NCI-H2029 treated with DMSO at 0.1 percent for 48 hours (cell line): ENCODE results near the gene WDR55.
"Not testable (repeated sequence)": the region's sequence is repeated elsewhere in the genome, so short reads cannot be mapped to it uniquely, and the experiment has no call there.

Experiments used
- DNase-seq: peaks from one replicate; lab custom pipeline; 2025; lab: John Stamatoyannopoulos, UW

WDR55 gene, protein sequence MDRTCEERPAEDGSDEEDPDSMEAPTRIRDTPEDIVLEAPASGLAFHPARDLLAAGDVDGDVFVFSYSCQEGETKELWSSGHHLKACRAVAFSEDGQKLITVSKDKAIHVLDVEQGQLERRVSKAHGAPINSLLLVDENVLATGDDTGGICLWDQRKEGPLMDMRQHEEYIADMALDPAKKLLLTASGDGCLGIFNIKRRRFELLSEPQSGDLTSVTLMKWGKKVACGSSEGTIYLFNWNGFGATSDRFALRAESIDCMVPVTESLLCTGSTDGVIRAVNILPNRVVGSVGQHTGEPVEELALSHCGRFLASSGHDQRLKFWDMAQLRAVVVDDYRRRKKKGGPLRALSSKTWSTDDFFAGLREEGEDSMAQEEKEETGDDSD

DNA sequence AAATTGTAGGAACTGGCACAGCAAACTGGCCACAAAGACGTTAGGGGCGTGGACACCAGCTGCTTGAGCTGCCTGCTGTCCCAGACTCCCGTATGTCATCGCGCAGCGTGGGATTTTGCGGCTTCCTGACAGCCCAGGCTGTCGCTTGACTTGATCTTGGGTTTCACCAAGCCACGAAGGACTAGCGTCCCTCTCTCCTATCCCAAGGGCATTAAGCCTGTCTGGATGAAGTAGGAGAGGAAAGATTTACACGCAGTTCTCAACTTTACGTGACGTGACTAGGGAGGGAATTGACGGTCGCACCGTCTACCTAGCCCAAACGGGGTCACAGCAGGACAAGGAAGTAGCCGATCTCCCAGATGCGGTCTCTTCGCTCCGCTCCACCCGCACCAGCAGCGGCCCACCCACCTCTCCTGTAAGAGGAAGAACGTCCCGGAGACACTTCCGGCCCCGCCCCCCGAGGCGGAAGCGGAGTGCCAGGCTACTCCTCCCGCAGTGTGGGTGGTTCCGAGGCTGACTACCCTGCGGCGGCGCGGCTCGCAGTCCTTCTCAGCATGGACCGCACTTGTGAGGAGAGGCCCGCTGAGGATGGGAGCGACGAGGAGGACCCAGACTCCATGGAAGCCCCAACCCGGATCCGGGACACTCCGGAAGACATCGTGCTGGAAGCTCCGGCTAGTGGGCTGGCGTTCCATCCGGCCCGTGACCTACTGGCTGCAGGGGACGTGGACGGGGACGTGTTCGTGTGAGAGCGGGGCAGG is at the start of gene WDR55:
Gene WDR55 (plus strand): TSS at position 546 of the 761 bp plus-strand sequence. CDS start 9 bp downstream, at position 555.
- peak; percentile 71 for DNase-seq

DNA sequence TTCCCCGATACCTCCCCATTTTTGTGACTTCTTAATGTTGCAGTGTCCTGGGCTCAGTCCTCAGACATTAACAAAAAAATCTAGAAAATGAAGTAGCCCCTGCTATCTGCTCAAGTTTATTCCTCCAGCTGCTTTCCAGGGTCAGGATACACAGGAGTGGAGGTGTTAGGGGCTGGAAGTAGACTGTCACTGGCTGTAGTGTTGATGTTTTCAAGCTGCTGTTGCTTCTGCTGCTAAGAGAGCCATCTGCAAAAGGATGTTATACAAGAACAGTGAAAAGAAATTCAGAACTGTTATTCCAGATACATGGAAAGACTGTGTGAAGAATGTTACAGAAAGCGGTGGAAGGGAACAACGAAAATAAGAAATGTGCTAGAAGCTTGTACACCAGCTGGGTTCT is 42.4 kb upstream of the WDR55 start:
- DNase-seq = no peak

DNA sequence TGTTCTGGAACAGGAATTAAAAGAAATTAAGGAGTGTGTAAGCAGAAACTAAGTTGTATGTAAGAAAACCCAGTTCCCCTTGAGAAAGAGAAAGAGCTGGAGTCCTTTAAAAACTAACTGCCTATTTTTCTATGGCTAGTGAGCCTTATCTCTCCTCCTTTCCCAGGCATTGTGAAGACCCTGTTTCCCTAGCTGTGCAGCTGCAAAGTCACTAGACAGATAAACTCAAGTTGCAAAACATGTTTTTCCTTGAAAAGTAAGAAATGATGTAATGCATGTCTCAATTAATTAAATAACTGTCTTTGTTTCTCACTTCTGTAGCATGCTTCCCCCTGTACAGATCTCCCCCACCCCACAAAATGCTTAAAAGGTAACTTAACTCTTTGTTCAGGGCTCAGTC is 41.6 kb upstream of the WDR55 start:
- not testable (repeated sequence) for DNase-seq

DNA sequence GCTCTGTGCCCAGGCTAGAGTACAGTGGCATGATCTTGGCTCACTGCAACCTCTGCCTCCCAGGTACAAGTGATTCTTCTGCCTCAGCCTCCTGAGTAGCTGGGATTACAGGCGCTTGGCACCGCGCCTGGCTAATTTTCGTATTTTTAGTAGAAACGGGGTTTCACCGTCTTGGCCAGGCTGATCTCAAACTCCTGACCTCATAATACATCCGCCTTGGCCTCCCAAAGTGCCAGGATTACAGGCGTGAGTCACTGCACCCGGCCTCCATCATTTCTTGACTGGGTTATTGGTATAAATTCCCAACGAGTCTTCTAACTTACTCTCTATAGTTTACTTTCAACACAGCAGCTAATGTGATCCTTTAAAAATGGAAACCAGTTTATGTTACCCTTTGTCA is 39.8 kb upstream of the WDR55 start:
- not testable (repeated sequence) for DNase-seq

DNA sequence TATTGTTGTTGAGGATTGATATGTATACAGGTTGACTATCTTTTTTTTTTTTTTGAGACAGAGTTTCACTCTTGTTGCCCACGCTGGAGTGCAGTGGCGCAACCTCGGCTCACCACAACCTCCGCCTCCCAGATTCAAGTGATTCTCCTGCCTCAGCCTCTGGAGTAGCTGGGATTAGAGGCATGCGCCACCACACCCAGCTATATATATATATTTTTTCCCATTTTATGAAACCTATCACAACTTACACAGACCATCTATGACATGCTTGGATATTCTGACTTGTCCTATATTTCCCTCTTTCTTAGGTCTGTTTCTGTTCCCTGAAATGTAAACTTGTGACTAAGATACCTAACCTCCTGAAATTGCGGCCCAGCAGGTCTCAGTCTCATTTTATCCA is 36.7 kb upstream of the WDR55 start:
- DNase-seq = no peak

DNA sequence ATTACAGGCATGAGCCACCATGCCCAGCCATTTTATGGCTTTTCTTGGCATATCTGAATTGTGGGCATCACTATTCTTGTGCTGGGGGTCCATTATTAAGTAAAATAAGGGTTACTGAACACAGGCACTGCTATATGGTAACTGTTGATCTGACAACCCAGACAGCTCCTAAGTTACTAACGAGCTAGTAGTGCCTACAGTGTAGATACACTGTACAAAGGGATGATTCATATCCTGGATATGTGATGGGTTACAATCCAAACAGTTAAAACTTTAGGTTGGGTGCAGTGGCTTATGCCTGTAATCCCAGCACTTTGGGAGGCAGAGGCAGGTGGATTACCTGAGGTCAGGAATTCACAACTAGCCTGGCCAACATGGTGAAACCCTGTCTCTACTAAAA is 36.0 kb upstream of the WDR55 start:
- no peak for DNase-seq

DNA sequence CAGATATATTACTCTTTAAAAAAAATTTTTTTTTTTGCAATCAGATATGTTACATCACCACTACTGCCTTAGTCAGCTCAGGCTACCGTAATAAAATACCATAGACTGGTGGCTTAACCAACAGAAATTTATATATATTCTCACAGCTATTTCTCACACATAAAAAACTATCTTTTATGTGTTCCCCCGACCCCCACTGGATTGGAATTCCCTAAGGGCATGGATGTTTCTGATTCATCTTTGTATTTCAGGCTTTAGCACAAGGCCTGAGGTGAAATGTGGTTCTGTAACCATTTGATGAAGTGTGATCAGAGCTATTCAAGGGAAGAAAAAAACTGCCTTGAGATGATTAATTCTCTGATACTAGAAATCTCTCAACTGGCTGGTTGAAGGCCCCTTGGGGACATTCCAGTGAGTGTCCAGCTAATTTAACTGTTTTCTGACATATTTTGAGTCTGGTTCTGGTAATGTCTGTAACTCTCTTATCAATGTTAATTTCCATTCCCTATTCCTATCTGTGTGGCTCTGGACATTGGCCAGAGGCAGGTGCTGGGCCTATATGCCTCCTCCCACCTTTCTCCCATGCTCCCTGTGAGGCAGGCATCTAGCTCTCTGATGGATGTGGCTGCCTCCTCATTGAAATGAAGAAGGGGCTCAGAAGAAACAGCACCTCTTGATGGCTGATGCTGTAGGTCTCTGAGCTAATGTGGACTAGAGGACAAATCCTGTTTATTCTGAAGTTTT is 34.2 kb upstream of the WDR55 start:
- DNase-seq = no peak

DNA sequence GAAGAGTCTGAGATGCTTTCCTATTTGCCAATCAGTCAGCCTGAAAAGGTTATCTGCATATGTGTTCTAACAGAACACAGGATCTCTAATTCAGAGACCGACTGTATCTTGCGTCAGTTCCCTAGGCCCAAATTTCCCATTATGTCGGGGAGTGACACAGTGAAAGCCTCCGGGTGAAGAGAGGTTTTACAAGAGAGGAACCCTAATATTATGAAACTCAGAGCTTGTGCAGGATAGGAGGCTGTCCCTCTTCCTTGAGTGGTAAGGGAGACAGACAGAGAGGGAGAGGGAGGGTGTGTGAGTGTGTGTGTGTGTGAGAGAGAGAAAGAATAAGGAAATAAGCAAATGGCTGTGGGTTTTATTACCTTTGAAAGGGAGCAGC is 33.7 kb upstream of the WDR55 start:
- no peak for DNase-seq

DNA sequence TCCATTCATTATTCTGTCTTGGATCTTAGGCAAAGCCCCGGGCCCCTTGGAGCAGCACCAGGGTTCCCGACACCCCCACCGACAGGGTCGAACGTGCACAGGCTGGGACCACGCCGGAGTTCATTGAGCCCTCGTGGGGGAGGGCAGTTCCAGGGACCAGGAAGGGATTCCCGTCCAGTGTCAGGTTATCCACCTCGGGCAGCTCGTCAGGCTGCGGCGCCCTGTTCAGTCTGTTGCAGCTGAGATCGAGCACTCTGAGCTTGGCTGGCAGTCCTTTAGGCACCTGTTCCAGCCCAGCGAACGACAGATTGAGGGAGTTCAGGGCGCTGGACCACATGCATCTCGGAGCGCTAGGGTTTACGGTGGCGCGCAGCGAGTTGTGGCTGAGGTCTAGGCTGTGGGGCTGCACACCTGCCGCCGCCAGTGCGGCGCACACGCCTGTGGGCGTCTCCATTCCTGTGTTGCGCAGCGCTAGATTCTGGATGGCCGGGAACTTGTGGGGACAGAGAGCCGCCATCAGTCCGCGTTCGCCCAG is 32.8 kb upstream of the WDR55 start:
- peak; percentile 28 for DNase-seq

DNA sequence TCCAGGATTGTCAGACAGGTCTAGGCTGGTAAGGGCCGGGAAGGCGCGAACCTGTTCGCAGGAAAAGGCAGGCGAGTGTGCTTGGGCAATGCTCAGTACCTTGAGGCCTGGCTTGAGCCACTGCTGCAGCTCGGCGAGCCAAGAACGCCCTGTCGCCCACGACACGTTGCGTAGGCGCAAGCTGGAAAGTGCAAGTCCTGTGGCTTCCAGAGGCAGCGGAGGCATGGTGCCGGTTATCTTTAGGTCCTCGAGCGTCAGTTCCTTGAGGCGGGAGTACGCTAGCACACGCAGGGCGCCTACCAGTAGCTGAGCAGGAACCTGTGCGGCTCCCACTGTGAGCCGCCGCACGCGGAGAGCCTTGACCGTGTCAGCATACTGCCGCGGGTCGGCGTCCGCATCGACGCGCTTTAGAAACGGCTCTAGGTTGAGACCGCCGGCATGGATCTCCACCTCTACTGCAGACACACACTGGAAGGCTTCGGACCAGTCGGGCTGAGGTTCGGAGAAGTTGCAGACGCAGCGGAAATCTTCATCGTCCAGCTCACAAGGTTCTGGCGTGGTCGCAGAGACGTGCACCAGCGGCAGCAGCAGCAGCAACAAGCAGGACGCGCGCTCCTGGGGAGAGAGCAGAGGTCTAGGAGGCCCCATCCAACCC is 32.2 kb upstream of the WDR55 start:
- no peak for DNase-seq

DNA sequence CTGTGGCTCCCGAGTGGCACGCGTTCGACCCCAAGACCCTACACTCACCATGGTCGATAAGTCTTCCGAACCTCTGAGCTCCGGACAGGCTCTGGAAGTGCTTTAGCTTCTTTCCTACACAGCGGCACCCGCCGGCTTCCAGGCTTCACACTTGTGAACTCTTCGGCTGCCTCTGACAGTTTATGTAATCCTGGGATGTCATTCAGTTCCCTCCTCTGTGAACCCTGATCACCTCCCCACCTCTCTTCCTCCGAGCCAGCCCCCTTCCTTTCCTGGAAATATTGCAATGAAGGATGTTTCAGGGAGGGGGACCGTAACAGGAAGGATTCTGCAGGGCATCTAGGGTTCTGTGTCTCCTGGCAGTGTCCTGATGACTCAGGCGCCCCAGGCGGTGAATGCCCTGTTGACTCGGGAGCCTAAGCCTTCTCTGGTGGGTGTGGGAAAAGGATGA is 31.7 kb upstream of the WDR55 start, which contains the start of gene CD14:
Gene CD14 (minus strand): TSS at position 155 of the 451 bp plus-strand sequence. CDS start 104 bp downstream, at position 51.
- no peak for DNase-seq

DNA sequence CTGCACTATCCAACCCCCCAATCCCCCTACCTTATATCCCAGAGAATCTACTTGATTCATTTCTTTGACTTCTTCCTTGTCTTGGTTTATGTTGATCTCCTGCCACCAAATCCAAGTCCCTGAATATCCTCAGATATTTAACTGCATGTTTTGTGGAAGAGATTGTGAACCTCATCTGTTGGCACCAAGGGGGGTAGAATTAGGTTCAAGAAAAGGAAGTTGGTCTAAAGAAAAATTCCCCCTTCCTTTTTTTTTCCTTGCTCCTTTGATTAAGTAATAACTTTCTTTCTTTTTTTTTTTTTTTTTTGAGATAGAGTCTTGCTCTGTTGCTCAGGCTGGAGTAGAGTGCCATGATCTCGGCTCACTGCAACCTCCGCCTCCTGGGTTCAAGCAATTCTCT is 31.2 kb upstream of the WDR55 start:
- DNase-seq = no peak

DNA sequence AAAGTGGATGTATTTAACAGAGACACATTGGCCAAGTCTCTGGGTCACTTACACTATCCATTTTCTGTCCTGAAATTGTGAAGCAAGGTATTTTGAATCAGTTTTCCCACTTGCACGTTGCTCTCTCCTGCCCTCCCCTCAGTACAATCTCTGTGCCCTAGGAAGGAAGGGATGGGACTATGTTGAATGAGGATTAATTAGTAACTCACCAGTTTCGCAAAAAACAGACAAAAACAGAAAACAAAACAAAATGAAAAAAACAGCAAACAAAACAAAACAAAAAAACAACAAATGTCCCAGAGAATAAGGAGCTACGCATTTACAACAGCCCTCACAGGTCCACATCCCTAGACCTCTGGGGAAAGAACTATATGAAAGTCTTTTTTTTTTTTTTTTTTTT is 30.6 kb upstream of the WDR55 start:
- DNase-seq = no peak

DNA sequence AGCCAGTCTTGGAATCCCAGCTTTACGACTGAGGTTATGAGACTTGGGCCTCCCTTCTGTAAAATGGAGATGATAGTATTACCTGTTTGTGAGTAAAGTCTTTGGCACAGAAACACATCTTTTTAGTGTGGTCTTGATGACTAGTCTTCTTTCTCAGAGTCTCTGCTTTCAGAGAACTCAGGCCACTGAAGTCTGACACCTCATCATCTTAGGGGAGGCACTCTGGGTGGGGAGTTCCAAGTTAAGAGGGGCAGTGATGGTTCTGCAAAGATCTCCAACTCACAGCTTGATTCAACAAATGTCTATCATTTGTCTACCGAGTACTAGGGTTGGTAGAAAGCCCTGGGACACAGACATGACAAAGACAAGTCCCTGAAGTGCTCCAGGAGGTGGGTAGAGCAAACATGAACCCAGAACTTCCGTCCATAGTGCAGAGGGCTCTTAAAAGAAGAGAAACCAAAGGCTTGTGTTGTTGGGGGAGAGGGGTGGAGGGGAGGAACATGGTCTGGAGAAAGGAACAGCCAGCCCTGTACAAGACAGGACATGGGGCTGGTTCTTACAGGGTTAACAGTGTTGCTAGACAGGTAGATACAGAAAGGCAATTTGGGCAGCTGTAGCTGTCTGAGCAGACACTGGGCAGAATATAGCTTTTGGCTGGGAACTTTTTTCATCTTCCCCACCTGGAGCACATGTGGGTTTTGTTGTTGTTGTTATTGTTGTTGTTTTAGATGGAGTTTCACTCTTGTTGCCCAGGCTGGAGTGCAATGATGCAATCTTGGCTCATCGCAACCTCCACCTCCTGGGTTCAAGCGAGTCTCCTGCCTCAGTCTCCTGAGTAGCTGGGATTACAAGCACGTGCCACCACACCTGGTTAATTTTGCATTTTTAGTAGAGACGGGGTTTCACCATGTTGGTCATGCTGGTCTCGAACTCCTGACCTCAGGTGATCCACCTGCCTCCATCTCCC is 29.1 kb upstream of the WDR55 start:
- no peak for DNase-seq

DNA sequence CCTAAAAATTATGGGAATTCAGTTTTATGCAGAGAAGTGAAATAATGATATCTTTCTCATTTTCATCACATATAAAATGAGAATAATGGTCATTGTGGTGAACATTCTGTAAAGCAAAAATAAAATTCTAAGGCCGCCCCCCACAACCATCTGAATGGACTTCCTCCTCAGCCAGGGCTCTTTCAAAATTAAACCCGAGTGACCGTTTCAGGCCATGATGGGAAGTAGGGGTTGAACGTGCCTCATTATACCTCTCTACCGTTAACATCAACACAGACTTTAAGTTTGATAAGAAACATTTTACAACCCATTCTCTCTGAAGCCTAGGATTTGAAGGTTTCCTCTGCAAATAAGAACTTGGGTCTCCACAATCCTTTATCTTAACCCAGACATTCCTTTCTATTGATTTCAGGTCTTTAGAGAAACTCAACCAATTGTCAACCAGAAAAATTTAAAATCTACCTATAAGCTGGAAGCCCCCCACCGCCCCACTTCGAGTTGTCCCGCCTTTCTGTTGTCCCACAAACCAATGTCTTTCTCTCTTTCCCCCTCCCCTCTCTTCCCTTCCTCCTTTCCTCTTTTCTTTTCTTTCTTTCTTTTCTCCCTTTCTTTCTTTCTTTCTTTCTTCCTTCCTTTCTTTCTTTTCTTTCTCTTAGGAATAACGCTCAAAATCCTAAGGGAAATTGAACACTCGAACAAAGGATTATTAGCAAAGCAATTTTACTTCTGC is 27.2 kb upstream of the WDR55 start:
- no peak for DNase-seq

DNA sequence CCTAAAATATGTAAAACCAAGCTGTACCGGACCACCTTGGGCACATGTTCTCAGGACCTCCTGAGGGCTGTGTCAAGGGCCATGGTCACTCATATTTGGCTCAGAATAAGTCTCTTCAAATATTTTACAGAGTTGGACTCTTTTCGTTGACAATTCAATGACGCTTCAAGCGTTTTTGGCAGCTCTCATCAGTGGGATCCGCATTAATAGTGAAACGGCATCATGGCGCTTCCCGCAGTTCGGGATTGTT is 25.9 kb upstream of the WDR55 start:
- not testable (repeated sequence) for DNase-seq

DNA sequence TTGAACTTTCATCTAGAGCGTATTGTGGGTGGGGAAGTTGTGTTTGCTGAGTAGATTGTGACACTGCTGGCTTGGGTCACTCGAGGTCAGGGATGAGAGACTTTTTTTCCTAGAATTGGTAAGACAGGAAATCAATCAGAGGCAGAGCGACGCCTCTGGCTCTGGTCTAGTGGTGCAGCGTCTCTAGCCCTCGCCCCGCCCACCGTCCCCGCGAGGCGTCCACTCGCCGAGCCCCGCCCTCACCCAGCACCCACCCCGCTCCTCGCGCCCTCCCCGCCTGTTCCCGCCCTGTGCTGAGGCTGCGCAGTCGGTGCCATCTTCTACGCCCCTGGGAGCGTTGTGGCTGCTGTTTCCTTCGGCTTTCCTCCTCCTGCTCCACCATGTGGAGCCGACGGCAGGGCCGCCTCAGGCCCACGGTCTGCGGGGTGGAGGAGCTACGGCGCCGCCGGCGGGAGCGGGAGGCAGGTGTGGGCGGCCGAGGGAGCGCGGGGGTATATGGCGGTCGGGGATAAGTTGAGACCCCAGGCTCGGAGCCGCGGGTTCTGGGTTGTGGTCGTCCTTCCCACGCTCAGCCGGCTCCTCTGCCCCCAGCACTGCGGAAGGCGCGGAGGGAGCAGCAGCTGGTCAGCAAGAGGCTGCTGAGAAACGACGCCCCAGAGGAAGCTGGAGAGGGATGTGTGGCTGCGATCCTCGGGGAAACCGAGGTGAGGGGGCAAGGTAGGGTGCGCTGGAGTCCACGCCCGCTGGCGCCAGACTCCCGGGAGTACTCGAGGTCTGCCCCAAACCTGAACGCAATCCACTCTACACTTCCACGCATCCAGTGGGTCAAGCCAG is 25.3 kb upstream of the WDR55 start, which contains the start of gene TMCO6:
Gene TMCO6 (plus strand): TSS at position 304 of the 834 bp plus-strand sequence. CDS start 77 bp downstream, at position 381.
- peak; percentile 82 for DNase-seq

DNA sequence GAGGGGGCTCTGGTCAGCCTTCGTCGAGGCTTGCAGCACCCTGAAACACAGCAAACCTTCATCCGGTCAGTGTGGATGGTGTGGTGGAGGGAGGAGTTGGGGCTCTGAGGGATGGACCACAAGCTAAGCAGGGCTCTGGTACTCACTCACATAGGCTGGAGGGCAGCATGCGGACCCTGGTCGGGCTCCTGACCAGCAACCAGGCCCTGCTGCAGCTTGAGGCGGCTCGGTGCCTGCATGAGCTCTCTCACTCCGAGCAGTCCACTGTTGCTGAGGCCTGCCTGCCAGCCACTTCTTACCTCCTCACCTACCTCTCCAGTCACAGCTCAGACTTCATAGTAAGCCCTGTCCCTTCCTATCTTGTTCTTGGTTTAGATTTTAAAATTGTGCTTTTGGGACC is 23.0 kb upstream of the WDR55 start:
- no peak for DNase-seq

DNA sequence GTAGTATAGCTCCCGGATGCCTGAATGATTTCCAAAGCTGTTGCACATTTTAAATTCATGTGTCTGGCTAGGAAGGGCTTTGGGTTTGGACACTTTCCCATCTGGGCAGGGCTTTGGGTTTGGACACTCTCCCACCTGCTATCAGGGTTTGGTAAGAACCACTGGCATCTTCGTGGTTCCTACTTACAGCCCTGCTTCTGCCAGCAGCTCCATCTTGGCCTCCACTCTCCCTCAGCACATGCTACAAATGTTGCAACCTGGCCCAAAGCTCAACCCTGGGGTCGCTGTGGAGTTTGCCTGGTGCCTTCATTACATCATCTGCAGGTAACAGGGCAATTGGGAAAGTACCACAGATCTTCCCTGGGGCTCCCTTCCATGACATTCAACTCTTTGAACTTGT is 22.0 kb upstream of the WDR55 start:
- no peak for DNase-seq
